GM20000 (cell line): ENCODE results near the gene MAPK9.

Experiments used
- DNase-seq: peaks from one replicate; pipeline ENCODE4 v3.0.0; 2012; ENCODE audit warnings: low spot score
- TF ChIP-seq, protein P1 (sequence below): IDR thresholded peaks from 2 replicates; pipeline ENCODE4 v1.5.1; 2012; ENCODE audit warnings: mild to moderate bottlenecking, control low read depth; ENCODE audit errors: extremely low read depth, missing control alignments

MAPK9 gene

DNA sequence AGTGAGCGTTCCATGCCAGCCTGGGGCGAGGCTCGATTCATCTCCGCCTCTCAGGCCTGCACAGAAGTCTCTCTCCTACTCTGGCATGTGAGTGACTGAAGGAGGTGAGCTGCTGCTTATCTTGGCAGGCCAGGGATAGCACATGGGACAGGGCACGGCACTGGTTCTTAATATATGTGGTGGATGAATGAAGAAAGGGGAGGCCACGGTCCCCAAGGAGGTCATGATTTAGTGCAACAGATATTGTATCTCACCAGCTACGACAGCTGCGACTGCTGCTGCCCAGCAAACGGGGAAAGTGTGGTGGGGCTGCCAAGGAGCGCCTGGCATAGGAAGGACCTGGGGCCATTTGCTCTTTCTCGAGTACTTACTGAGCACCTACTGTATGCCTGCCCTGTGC lies 19.3 kb upstream of the MAPK9 start:
- DNase-seq, result no peak
- TF ChIP-seq, protein P1, sequence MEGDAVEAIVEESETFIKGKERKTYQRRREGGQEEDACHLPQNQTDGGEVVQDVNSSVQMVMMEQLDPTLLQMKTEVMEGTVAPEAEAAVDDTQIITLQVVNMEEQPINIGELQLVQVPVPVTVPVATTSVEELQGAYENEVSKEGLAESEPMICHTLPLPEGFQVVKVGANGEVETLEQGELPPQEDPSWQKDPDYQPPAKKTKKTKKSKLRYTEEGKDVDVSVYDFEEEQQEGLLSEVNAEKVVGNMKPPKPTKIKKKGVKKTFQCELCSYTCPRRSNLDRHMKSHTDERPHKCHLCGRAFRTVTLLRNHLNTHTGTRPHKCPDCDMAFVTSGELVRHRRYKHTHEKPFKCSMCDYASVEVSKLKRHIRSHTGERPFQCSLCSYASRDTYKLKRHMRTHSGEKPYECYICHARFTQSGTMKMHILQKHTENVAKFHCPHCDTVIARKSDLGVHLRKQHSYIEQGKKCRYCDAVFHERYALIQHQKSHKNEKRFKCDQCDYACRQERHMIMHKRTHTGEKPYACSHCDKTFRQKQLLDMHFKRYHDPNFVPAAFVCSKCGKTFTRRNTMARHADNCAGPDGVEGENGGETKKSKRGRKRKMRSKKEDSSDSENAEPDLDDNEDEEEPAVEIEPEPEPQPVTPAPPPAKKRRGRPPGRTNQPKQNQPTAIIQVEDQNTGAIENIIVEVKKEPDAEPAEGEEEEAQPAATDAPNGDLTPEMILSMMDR, result no peak

DNA sequence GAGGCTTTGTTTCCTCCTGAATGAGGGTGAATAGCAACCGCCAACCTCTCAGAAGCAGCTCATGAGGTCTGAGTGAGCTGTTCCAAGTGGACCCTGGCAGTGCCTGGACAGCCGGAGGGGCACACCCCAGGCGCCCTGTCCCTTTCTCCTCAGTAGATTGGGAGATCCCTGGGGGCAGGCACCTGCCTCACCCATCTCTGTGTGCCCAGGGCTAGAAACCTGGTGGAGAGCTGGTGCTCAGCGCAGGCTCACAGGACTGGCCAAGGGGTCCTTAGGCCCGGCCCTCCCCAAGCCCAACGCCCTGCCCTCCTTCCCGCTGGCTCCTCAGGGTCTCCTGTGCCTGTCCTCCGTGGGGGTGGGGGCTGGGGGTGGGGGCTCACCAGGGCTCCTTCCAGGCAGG lies 14.9 kb upstream of the MAPK9 start:
- no peak for DNase-seq
- TF ChIP-seq, protein P1, result no peak

DNA sequence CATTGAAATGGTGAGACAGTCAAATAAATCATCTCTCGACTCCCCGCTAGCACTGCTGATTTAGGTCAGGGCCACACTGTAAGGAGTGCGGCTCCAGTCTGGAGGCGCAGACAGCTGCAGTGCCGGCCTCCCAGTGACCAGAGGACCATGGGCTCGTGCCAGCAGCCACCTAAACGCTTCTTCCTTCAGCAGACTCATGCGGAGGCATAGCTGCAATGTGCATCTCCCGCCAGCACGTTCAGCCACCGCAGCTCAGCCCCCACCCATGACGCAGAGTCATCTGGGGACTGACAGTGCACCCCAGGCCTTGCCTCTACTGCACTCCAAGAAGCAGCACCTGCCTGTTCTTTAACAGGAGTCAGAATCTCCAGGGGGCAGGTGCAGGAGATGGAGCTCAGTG lies 13.6 kb upstream of the MAPK9 start:
- TF ChIP-seq, protein P1, result no peak
- no peak for DNase-seq

DNA sequence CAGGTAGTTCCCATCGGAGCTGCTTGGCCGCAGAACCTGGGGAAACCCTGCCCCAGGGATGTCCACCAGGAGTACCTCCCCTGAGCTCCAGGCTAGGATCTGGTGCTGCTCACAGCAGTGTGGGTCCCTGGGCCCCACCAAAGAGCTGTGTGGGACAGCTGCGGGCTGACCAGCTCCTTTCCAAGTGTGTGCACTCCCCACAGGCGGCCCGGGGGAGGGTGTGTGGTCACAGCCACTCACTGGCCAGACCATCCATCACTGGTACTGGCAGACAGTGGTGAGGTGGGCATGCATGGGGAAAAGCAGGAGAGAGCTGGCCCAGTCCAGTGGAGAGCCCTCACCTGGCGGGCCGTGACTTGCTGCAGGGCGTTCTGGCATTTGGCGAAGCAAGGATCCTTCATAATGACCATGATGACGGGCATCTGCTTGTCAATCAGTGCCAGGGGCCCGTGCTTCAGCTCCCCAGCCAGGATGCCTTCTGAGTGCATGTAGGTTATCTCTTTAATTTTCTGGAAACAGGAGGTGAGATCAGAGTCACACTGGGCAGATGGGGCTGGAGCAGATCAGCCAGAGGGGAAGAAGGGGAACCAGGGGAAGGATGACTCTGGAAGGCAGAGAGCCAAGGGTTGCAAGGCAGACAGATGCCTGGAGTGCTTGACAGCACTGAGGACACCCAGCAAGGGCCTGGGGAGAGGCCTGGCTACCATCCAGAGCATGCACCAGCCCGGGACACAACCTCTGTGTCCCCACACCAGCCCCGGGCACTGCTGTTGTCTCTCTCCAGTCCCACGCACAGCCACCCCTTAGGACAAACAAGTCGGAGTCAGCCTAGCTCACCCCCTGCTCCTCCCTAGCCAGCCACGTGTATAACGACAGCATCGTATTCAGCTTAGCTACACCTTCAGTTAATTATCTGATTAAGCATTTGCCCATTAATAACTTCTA lies 12.8 kb upstream of the MAPK9 start:
- no peak for DNase-seq
- TF ChIP-seq, protein P1, result no peak

DNA sequence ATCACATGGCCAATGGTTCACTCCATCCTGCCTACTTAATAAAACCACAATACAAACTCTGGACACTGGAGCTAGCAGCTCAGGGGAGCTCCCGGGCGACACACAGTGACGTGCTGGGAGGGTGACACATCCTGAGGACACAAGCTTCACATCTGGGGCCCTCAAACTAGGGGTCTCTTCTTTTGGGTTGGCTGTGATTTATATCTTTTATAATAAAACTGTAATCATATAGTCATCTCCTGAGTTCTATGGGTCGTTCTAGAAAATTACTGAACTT lies 12.1 kb upstream of the MAPK9 start:
- DNase-seq, result no peak
- TF ChIP-seq, protein P1, result no peak

DNA sequence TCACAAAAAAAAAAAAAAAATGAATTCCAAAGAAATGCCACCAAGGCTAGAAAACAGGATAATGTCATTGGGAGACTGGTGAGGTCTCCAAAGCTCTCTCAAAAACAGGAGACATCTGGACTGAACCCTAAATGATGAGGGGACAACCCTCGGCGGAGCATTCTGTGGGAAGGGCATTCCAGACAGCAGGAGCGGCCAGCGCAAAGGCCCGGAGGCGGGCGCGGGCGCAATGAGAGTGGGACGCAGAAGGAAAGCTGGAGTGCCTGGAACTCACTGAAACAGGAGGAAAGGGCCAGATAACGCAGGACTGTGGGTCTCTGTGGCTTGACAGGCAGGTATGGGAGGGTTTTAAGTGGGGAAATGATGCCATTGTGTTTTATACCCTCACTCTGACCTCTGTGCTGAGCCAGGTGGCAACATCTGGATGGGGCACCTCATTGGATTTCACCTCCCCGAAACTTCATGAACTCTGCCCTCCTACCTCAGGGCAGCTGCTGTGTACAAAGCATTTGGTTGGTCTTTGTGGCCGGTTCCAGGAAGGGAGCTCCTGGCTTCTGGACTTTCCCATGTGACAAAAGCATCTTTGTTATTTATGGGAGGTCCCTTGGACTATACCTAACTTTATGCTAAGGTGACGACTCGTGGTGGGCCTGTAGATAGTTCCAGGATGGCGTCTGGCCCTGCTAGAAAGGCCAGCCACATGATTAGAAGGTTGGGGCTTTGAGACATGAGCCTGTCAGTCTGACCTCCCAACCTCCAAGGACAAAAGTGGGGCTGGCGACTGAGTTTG lies 11.5 kb upstream of the MAPK9 start:
- DNase-seq, result no peak
- TF ChIP-seq, protein P1, result no peak

DNA sequence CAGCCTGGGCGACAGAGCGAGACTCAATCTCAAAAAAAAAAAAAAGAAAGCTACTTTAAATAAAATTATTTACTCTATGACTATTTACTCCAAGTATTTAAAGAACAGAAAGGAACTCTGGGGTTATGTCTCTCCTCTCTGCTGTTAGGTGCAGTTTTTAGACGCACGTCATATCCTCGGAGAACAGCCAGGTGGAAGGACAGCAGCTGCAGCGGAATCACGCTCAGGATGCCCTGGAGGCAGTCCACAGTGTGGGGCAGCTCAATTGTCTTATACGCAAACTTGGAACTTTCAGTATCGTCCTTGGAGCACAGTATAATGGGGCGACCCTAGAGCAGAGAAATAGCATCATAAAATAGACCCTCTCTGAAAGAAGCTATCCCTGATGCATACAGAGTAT lies 10.4 kb upstream of the MAPK9 start:
- TF ChIP-seq, protein P1, result no peak
- DNase-seq, result no peak
